ENCODE data around the gene TMPRSS3. TPM values are rescaled to one million over a fixed set of nuclear protein-coding genes. Genes with fewer than 3 reads are reported as not detected.

TMPRSS3 gene
- total RNA-seq, 2 donors from 2014 or later: 9.8 to 68.6 TPM

- no peak for ATAC-seq
- peaks cover 12 to 18% of the 10 kb centered on the region in 2 donors for H3K9me3 Mint-ChIP-seq
- H3K27ac Mint-ChIP-seq: no peak overlapping the region
- peaks cover 12 to 21% of the 10 kb centered on the region in 2 donors for H3K36me3 Mint-ChIP-seq
- DNase-seq (ENCODE audit: low spot score in 2 of 2): no peak
Measured at GRCh38 chr21:42330380-42331371, 65.2 kb downstream of the TMPRSS3 start.

DNA sequence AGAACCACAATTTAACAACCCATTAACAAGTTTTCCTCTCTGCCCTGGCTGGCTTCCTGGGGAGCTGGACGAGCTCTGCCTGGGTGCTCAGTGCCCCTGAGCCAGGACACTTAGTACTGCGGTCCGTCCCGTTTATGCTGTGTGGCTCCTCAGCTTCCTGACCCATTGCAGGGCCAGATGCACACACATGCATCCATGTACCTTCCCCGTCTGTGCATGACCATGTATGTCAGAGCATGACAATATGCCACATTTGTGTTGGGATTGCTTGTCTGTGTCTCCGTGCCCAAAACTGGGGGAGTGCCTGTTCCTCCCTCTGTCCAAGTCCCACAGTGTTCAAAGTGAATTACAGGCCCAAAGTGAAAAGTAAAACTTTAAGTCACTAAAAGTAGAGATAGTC is 71.0 kb downstream of the TMPRSS3 start:
- Mint-ChIP-seq H3K27ac (no peak overlapping the region), H3K36me3 (no peaks in the 10 kb centered on the region), H3K9me3 (peaks cover 0 to 7% of the 10 kb centered on the region in 2 donors)
- ATAC-seq (no peak), DNase-seq (ENCODE audit: low spot score in 2 of 2) (no peak)

Other genes starting within 250 kb of the TMPRSS3 start
- gene ABCG1, start 176.9 kb downstream of the TMPRSS3 start, total RNA-seq: 10 to 100 TPM; 15.4 to 24.4 TPM
- not detected for gene TFF3, start 80.6 kb downstream of the TMPRSS3 start, total RNA-seq
- gene TFF2, start 45.1 kb downstream of the TMPRSS3 start, total RNA-seq: not detected
- not detected for gene TFF1, start 29.5 kb downstream of the TMPRSS3 start, total RNA-seq
- 10 to 100 TPM; 13.0 to 51.9 TPM for gene UBASH3A, start 7.8 kb upstream of the TMPRSS3 start, total RNA-seq
- gene RSPH1, start 100.2 kb upstream of the TMPRSS3 start, total RNA-seq: under 1 TPM; 0.11 to 0.33 TPM
- gene SLC37A1, start 117.8 kb upstream of the TMPRSS3 start, total RNA-seq: 10 to 100 TPM; 15.2 to 20.6 TPM